ENCODE data around the gene PAX2. TPM values are rescaled to one million over a fixed set of nuclear protein-coding genes. Genes with fewer than 3 reads are reported as not detected.

Gene PAX2
- total and polyA plus RNA-seq, 2 experiments from 2014 or later: not detected

DNA sequence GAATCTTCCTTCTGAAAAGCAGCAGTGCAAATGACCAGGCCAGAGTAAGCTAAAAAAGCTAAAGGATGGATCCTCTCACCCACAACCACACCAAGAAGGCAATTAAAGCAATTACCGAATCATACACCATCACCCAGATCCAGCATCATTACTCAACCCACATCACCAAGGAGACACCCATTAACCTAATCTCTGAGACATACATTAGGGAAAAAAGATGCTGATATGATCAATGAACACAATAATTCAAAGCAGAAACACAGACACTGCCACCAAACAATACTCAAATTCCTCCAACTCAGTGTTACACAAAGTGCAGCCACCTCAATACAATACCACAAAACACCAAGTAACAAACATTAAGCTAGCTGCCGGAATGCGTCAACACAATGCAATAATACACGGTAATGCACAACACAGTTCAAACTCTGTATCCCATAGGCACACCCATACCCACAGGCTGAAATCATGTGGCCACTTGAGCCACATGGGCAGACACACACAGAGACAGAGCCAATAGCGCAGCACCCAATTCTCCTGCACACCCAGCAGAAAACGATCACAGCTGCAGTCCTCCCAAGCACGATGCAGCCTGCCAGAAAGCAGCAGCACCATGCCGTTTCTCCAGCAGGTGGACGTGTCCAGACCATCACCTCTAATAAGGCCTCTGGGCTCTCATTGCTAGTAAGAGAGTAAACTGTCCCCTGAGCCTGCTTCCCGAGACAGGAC is 21.5 kb downstream of the PAX2 start:
- Histone ChIP-seq H3K9me2 (replicated peaks; ENCODE audit: insufficient read depth) (no peaks in the 10 kb centered on the region), H3K36me3 (replicated peaks; ENCODE audit: insufficient read depth, low read depth) (no peaks in the 10 kb centered on the region), H3K27me3 (peaks cover 82% of the 10 kb centered on the region), H3K79me2 (no peaks in the 10 kb centered on the region), H3K4me1 (ENCODE audit: insufficient read depth) (no peaks in the 10 kb centered on the region), H3K9me3 (ENCODE audit: low read depth) (no peaks in the 10 kb centered on the region), H4K20me1 (ENCODE audit: insufficient read depth, poor library complexity, severe bottlenecking) (no peaks in the 10 kb centered on the region), H3K4me3 (no peak overlapping the region), H2AFZ (no peak overlapping the region), H3K4me2 (no peak overlapping the region), H3K27ac (no peak overlapping the region)
- DNase-seq (ENCODE audit: low spot score): no peak
- TF ChIP-seq EZH2phosphoT487 (IDR thresholded peaks at IDR 0.05; ENCODE audit: low read depth, severe bottlenecking, unreplicated experiment) (no peak), EZH2 (IDR thresholded peaks at IDR 0.05; ENCODE audit: borderline replicate concordance) (no peak)
- TF ChIP-seq, protein P1, sequence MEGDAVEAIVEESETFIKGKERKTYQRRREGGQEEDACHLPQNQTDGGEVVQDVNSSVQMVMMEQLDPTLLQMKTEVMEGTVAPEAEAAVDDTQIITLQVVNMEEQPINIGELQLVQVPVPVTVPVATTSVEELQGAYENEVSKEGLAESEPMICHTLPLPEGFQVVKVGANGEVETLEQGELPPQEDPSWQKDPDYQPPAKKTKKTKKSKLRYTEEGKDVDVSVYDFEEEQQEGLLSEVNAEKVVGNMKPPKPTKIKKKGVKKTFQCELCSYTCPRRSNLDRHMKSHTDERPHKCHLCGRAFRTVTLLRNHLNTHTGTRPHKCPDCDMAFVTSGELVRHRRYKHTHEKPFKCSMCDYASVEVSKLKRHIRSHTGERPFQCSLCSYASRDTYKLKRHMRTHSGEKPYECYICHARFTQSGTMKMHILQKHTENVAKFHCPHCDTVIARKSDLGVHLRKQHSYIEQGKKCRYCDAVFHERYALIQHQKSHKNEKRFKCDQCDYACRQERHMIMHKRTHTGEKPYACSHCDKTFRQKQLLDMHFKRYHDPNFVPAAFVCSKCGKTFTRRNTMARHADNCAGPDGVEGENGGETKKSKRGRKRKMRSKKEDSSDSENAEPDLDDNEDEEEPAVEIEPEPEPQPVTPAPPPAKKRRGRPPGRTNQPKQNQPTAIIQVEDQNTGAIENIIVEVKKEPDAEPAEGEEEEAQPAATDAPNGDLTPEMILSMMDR (IDR thresholded peaks at IDR 0.05; ENCODE audit: poor library complexity): no peak
- 50% methylated on average over 10 of the region's 10 CpGs for WGBS (ENCODE audit: low lambda C conversion rate, missing lambda C conversion rate)

- Histone ChIP-seq H2AFZ (no peak overlapping the region), H3K27ac (no peak overlapping the region), H3K9me2 (replicated peaks; ENCODE audit: insufficient read depth) (no peaks in the 10 kb centered on the region), H3K9me3 (ENCODE audit: low read depth) (no peaks in the 10 kb centered on the region), H4K20me1 (ENCODE audit: insufficient read depth, poor library complexity, severe bottlenecking) (no peaks in the 10 kb centered on the region), H3K4me1 (ENCODE audit: insufficient read depth) (no peaks in the 10 kb centered on the region), H3K79me2 (no peaks in the 10 kb centered on the region), H3K4me2 (no peak overlapping the region), H3K36me3 (replicated peaks; ENCODE audit: insufficient read depth, low read depth) (no peaks in the 10 kb centered on the region), H3K27me3 (peaks cover 76% of the 10 kb centered on the region), H3K4me3 (no peak overlapping the region)
- TF ChIP-seq EZH2phosphoT487 (IDR thresholded peaks at IDR 0.05; ENCODE audit: low read depth, severe bottlenecking, unreplicated experiment) (no peak), EZH2 (IDR thresholded peaks at IDR 0.05; ENCODE audit: borderline replicate concordance) (no peak)
- TF ChIP-seq, protein P1 (IDR thresholded peaks at IDR 0.05; ENCODE audit: poor library complexity): no peak
- DNase-seq (ENCODE audit: low spot score): no peak
- WGBS (ENCODE audit: low lambda C conversion rate, missing lambda C conversion rate): 75% methylated on average over 5 of the region's 5 CpGs
Measured at GRCh38 chr10:100767422-100767775, 22.0 kb downstream of the PAX2 start.

DNA sequence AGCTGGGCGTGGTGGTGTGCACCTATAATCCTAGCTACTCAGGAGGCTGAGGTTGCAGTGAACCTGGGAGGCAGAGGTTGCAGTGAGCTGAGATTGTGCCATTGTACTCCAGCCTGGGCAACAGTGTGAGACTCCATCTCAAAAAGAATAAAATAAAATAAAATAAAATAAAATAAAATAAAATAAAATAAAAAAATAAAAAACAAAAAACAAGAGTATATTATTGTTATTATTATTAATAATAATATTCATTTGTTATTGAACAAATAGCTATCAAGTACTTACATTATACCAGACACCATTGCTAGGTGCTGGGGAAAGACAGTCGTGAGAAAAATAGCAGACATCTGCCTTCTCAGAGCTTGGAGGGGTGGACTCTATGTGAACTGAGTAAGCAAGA is 24.1 kb downstream of the PAX2 start:
- WGBS (ENCODE audit: low lambda C conversion rate, missing lambda C conversion rate): 90% methylated on average over 2 of the region's 2 CpGs
- Histone ChIP-seq H3K27me3 (peaks cover 76% of the 10 kb centered on the region), H3K9me2 (replicated peaks; ENCODE audit: insufficient read depth) (no peaks in the 10 kb centered on the region), H4K20me1 (ENCODE audit: insufficient read depth, poor library complexity, severe bottlenecking) (no peaks in the 10 kb centered on the region), H2AFZ (no peak overlapping the region), H3K79me2 (no peaks in the 10 kb centered on the region), H3K4me3 (no peak overlapping the region), H3K27ac (no peak overlapping the region), H3K9me3 (ENCODE audit: low read depth) (no peaks in the 10 kb centered on the region), H3K4me2 (no peak overlapping the region), H3K36me3 (replicated peaks; ENCODE audit: insufficient read depth, low read depth) (no peaks in the 10 kb centered on the region), H3K4me1 (ENCODE audit: insufficient read depth) (no peaks in the 10 kb centered on the region)
- TF ChIP-seq, protein P1 (IDR thresholded peaks at IDR 0.05; ENCODE audit: poor library complexity): no peak
- TF ChIP-seq EZH2phosphoT487 (IDR thresholded peaks at IDR 0.05; ENCODE audit: low read depth, severe bottlenecking, unreplicated experiment): no peak
- TF ChIP-seq EZH2 (IDR thresholded peaks at IDR 0.05; ENCODE audit: borderline replicate concordance): no peak
- DNase-seq (ENCODE audit: low spot score): no peak

All from hepatocyte (in vitro differentiated cells).